HG03457 (cell line): Measurements from ENCODE around the gene ZNF746.
A peak's percentile ranks its signal among the peaks of the same experiment; 100 is the strongest.
"Not testable (repeated sequence)": the region's sequence is repeated elsewhere in the genome, so short reads cannot be mapped to it uniquely, and the experiment has no call there.

Experiments
- ATAC-seq: cut with Tn5 transposase; IDR thresholded peaks from one replicate; pipeline ENCODE4 v1.9.1; 2021; ENCODE audit warnings: moderate number of reproducible peaks; ENCODE audit not compliant: unreplicated experiment

ZNF746 gene

GRCh38 chr7:149459540-149460452 is 37.8 kb downstream of the ZNF746 start:
- ATAC-seq: peak; percentile 37

- ATAC-seq: no peak
Measured at GRCh38 chr7:149459201-149459539, 38.4 kb downstream of the ZNF746 start.

GRCh38 chr7:149458235-149458634 is 39.4 kb downstream of the ZNF746 start:
- ATAC-seq: no peak

- ATAC-seq: no peak
Measured at GRCh38 chr7:149457766-149458165, 39.8 kb downstream of the ZNF746 start.

GRCh38 chr7:149456506-149457421 is 40.8 kb downstream of the ZNF746 start:
- no peak for ATAC-seq

- ATAC-seq: no peak
Measured at GRCh38 chr7:149455175-149455950, 42.2 kb downstream of the ZNF746 start.

- no peak for ATAC-seq
Measured at GRCh38 chr7:149454750-149455149, 42.9 kb downstream of the ZNF746 start.

- ATAC-seq: no peak
Measured at GRCh38 chr7:149454006-149454405, 43.6 kb downstream of the ZNF746 start.

GRCh38 chr7:149450821-149451220 is 46.8 kb downstream of the ZNF746 start:
- ATAC-seq: no peak

- no peak for ATAC-seq
Measured at GRCh38 chr7:149449897-149450296, 47.7 kb downstream of the ZNF746 start.

GRCh38 chr7:149448961-149449360 is 48.6 kb downstream of the ZNF746 start:
- no peak for ATAC-seq

- ATAC-seq: not testable (repeated sequence)
Measured at GRCh38 chr7:149446026-149446425, 51.6 kb downstream of the ZNF746 start.

- ATAC-seq: no peak
Measured at GRCh38 chr7:149444287-149444686, 53.3 kb downstream of the ZNF746 start.

GRCh38 chr7:149443523-149443922 is 54.1 kb downstream of the ZNF746 start:
- no peak for ATAC-seq

GRCh38 chr7:149442924-149443323 is 54.7 kb downstream of the ZNF746 start:
- no peak for ATAC-seq

GRCh38 chr7:149440222-149440621 is 57.4 kb downstream of the ZNF746 start:
- ATAC-seq: no peak

GRCh38 chr7:149436358-149436757 is 61.3 kb downstream of the ZNF746 start:
- ATAC-seq: no peak

GRCh38 chr7:149433124-149433523 is 64.5 kb downstream of the ZNF746 start:
- ATAC-seq: no peak

GRCh38 chr7:149432121-149432691 is 65.4 kb downstream of the ZNF746 start:
- ATAC-seq: no peak

- ATAC-seq: no peak
Measured at GRCh38 chr7:149431486-149432120, 66.0 kb downstream of the ZNF746 start.
